Measurements from ENCODE around the gene HSD17B11.

Gene HSD17B11

DNA sequence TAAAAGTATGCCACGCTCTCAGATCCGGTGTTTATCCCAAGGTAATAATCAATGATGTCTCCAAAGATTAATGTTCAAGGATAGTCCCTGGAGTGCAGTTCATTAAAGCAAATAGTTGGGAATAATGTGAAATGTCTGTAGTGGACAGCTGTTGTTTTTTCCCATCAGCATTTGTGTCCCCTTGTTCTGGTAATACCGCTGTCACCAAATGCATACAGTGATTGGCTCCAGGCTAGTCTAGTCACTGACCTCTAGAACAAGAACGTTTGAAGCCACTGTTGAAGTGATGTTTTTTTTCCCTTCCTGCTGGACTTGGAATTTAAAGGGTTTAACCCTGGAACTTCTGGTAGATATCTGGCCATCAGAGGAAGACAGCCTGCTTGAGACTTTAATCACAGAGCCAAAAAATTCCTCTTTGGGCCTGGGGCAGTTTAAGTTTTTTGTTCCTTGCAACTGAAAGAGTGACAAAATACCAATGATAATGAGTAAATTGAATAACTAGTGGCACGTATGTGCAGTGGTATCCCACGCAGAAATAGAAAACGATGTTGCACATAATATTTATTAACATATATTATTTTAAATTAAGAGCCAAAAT lies 30.6 kb downstream of the HSD17B11 start:
- Histone ChIP-seq H3K27ac (no peak overlapping the region), H3K4me1 (ENCODE audit: control insufficient read depth in 1 of 2, insufficient read depth in 1 of 2, low read depth in 1 of 2, low read length in 1 of 2) (no peaks in the 10 kb centered on the region), H3K36me3 (peaks cover 98% of the 10 kb centered on the region), H3K9me3 (no peaks in the 10 kb centered on the region), H3K4me3 (ENCODE audit: low read depth in 1 of 2, low read length in 1 of 2) (no peak overlapping the region), H3K27me3 (no peaks in the 10 kb centered on the region)
- TF ChIP-seq, protein P1, sequence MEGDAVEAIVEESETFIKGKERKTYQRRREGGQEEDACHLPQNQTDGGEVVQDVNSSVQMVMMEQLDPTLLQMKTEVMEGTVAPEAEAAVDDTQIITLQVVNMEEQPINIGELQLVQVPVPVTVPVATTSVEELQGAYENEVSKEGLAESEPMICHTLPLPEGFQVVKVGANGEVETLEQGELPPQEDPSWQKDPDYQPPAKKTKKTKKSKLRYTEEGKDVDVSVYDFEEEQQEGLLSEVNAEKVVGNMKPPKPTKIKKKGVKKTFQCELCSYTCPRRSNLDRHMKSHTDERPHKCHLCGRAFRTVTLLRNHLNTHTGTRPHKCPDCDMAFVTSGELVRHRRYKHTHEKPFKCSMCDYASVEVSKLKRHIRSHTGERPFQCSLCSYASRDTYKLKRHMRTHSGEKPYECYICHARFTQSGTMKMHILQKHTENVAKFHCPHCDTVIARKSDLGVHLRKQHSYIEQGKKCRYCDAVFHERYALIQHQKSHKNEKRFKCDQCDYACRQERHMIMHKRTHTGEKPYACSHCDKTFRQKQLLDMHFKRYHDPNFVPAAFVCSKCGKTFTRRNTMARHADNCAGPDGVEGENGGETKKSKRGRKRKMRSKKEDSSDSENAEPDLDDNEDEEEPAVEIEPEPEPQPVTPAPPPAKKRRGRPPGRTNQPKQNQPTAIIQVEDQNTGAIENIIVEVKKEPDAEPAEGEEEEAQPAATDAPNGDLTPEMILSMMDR (IDR thresholded peaks at IDR 0.05), result no peak

DNA sequence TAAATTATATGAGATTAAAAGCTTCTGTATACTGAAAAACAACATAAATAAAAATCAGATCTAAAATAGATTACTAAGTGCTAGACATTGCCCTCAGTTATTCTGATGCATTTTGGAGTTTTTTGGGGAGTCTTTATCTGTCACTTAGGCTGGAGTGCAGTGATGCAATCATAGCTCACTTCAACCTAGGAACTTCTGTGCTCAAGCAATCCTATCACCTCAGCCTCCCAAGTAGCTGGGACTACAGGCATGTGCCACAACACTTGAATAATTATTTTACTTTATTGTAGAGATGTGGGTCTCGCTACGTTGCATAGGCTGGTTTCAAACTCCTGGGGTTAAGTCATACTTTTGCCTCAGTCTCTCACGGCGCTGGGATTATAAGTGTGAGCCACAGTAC lies 31.7 kb downstream of the HSD17B11 start:
- TF ChIP-seq, protein P1 (IDR thresholded peaks at IDR 0.05), result no peak
- H3K27ac ChIP-seq, result no peak overlapping the region
- no peaks in the 10 kb centered on the region for H3K27me3 ChIP-seq
- no peaks in the 10 kb centered on the region for H3K9me3 ChIP-seq
- H3K36me3 ChIP-seq, result peaks cover 97% of the 10 kb centered on the region
- H3K4me3 ChIP-seq (ENCODE audit: low read depth in 1 of 2, low read length in 1 of 2), result no peak overlapping the region
- no peaks in the 10 kb centered on the region for H3K4me1 ChIP-seq (ENCODE audit: control insufficient read depth in 1 of 2, insufficient read depth in 1 of 2, low read depth in 1 of 2, low read length in 1 of 2)

DNA sequence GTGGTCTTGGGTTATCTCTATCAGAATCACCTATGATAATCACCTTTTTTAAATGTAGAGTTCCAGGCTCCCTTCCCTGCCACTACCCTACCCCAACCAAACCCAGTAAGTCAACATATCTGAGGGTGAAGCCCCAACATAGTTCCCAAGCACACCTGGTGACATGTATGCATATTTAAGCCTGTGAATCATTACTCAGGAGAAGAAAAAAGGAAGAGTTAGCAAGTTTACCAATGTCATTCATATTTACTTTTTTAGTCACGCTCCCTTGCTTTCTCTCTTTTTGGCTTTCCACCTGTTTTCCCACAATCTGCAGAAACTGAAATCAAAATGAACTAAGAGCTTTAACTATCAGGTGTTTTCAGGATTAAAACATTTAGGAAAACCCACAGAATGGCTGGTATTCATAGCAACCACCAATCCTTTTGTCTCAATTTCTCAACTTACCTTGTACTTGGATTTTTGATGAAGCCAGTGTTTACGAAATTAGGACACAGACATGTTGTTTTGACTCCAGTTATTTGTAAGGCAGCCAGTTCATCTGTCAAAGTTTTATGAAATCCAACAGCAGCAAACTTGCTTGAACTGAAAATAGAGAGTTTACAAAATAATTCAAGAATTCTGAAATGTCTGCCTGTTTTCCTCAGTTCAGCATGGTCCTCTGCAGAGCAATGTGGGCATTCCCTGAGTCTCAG lies 34.0 kb downstream of the HSD17B11 start:
- no peaks in the 10 kb centered on the region for H3K27me3 ChIP-seq
- peak overlapping the region; percentile 11 for H3K27ac ChIP-seq
- H3K4me3 ChIP-seq (ENCODE audit: low read depth in 1 of 2, low read length in 1 of 2), result no peak overlapping the region
- TF ChIP-seq, protein P1 (IDR thresholded peaks at IDR 0.05), result no peak
- no peaks in the 10 kb centered on the region for H3K9me3 ChIP-seq
- peaks cover 88% of the 10 kb centered on the region for H3K36me3 ChIP-seq
- no peaks in the 10 kb centered on the region for H3K4me1 ChIP-seq (ENCODE audit: control insufficient read depth in 1 of 2, insufficient read depth in 1 of 2, low read depth in 1 of 2, low read length in 1 of 2)

DNA sequence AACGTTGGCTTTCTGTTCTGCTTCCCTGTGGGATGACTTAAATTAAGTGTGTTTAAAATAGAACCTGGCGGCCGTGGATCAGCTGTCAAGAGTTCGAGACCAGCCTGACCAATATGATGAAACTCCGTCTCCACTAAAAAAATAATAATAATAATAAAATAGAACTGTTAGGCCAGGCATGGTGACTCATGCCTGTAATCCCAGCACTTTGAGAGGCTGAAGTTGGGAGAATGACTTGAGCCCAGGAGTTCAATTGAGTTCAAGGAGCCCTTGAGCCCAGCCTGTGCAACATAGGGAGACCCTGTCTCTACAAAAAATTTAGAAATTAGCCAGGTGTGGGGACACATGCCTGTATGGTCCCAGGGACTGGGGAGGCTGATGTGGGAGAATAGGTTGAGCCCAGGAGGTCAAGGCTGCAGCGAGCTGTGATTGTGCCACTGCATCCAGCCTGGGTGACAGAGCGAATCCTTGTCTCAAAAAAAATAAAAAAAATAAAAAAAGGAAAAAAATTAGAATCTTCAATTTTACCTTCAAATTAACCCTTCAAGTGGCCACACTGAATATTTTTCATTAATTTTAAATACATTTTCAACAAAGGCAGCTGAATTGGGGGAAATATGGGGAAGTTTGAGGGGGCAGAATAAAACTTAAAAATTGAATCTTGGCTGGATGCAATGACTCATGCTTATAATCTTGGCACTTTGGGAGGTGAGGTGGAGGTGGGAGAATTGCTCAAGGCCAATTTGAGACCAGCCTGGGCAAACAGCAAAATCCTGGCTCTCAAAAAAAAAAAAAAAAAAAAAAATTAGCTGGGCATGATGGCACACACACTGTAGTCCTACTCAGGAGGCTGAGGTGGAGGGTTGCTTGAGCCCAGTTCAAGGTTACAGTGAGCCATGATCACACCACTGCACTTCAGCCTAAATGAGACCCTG lies 36.6 kb downstream of the HSD17B11 start:
- Histone ChIP-seq H3K27me3 (no peaks in the 10 kb centered on the region), H3K4me3 (ENCODE audit: low read depth in 1 of 2, low read length in 1 of 2) (no peak overlapping the region), H3K36me3 (peaks cover 62% of the 10 kb centered on the region), H3K4me1 (ENCODE audit: control insufficient read depth in 1 of 2, insufficient read depth in 1 of 2, low read depth in 1 of 2, low read length in 1 of 2) (no peaks in the 10 kb centered on the region), H3K27ac (no peak overlapping the region), H3K9me3 (no peaks in the 10 kb centered on the region)
- TF ChIP-seq, protein P1 (IDR thresholded peaks at IDR 0.05), result no peak

DNA sequence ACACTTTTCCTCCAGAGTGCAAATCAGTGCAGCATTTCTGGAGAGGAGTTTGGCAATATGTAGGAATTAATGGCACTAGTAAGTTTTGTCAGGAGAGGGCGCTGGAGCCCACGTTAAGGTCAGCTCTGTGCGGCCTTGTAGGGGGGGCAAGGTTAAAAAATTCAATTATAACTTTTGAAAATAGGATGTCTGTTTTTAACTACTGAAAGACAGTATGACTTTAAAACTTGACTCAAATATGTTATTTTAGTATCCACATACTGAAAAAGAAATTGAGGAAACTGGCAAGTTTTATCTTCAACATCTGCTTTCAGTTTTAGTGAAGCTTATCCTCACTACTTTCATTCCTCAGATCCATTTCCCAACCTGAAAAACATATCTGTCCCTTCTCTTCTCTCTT lies 37.4 kb downstream of the HSD17B11 start:
- Histone ChIP-seq H3K9me3 (no peaks in the 10 kb centered on the region), H3K36me3 (peaks cover 54% of the 10 kb centered on the region), H3K27ac (no peak overlapping the region), H3K4me3 (ENCODE audit: low read depth in 1 of 2, low read length in 1 of 2) (no peak overlapping the region), H3K27me3 (no peaks in the 10 kb centered on the region), H3K4me1 (ENCODE audit: control insufficient read depth in 1 of 2, insufficient read depth in 1 of 2, low read depth in 1 of 2, low read length in 1 of 2) (no peaks in the 10 kb centered on the region)
- TF ChIP-seq, protein P1 (IDR thresholded peaks at IDR 0.05), result no peak
